Tibial nerve (tissue), 4 donors: Measurements from ENCODE around the gene COA5.

Experiments used
- EP300 ChIP-seq, 2 donors: sonication (generic); formaldehyde crosslinking; IDR thresholded peaks; one replicate each; pipeline ENCODE4 v1.6.1; 2017; ENCODE audit warnings: antibody characterized with exemption in 2 of 2, mild to moderate bottlenecking in 1 of 2
- POLR2A ChIP-seq, 2 donors: fragments of 450-650 bp; IDR thresholded peaks; one replicate each; pipeline ENCODE4 v1.6.1; 2017; ENCODE audit warnings: antibody characterized with exemption in 2 of 2, mild to moderate bottlenecking in 2 of 2, moderate library complexity in 2 of 2
- TF ChIP-seq, protein P1 (sequence below), 5 experiments: fragments of 200-600 bp in 3 of 5; fragments of 450-650 bp in 2 of 5; sonication (generic) in 3 of 5; IDR thresholded peaks; one replicate each; pipeline ENCODE4 v1.5.1; 2016 to 2019; ENCODE audit warnings: antibody characterized with exemption in 5 of 5, mild to moderate bottlenecking in 3 of 5, moderate library complexity in 2 of 5

DNA sequence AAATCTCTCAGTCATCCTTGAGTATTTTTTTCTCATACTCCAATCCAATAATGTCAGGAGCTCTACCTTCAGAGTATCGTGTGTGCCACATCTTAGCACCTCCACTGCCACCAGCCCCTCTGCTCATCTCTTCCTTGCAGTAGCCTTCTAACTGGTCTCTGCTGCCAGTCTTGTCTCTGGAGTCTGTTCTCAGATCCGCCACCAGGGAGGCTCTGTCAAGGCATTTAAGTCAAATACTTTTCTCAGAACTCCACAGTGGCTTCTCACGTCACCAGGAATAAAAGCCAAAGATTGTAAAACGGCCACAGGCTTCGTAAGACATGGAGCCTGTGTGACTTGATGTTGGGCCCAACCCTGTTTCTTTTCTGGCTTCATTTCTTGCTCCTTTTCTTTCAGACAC lies 7.2 kb upstream of the COA5 start:
- TF ChIP-seq EP300 (IDR thresholded peaks at IDR 0.05) = no peak
- TF ChIP-seq, protein P1, sequence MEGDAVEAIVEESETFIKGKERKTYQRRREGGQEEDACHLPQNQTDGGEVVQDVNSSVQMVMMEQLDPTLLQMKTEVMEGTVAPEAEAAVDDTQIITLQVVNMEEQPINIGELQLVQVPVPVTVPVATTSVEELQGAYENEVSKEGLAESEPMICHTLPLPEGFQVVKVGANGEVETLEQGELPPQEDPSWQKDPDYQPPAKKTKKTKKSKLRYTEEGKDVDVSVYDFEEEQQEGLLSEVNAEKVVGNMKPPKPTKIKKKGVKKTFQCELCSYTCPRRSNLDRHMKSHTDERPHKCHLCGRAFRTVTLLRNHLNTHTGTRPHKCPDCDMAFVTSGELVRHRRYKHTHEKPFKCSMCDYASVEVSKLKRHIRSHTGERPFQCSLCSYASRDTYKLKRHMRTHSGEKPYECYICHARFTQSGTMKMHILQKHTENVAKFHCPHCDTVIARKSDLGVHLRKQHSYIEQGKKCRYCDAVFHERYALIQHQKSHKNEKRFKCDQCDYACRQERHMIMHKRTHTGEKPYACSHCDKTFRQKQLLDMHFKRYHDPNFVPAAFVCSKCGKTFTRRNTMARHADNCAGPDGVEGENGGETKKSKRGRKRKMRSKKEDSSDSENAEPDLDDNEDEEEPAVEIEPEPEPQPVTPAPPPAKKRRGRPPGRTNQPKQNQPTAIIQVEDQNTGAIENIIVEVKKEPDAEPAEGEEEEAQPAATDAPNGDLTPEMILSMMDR (IDR thresholded peaks at IDR 0.05) = no peak
- no peak for TF ChIP-seq POLR2A (IDR thresholded peaks at IDR 0.05)
